Esophagus muscularis mucosa (tissue), 4 donors: Measurements from ENCODE around the gene KRTAP5-2.

Experiments
- CTCF ChIP-seq, 3 experiments: fragments of 200-600 bp in 2 of 3; fragments of 450-650 bp in 1 of 3; sonication (generic) in 2 of 3; IDR thresholded peaks; one replicate each; pipeline ENCODE4 v1.5.1; 2017 to 2019; ENCODE audit warnings: antibody characterized with exemption in 3 of 3, mild to moderate bottlenecking in 2 of 3, moderate library complexity in 1 of 3
- EP300 ChIP-seq: sonication (generic); formaldehyde crosslinking; IDR thresholded peaks from one replicate; pipeline ENCODE4 v1.6.1; 2017; ENCODE audit warnings: antibody characterized with exemption
- POLR2A ChIP-seq: fragments of 450-650 bp; IDR thresholded peaks from one replicate; pipeline ENCODE4 v1.6.1; 2017; ENCODE audit warnings: antibody characterized with exemption, moderate library complexity, mild to moderate bottlenecking, low read depth

DNA sequence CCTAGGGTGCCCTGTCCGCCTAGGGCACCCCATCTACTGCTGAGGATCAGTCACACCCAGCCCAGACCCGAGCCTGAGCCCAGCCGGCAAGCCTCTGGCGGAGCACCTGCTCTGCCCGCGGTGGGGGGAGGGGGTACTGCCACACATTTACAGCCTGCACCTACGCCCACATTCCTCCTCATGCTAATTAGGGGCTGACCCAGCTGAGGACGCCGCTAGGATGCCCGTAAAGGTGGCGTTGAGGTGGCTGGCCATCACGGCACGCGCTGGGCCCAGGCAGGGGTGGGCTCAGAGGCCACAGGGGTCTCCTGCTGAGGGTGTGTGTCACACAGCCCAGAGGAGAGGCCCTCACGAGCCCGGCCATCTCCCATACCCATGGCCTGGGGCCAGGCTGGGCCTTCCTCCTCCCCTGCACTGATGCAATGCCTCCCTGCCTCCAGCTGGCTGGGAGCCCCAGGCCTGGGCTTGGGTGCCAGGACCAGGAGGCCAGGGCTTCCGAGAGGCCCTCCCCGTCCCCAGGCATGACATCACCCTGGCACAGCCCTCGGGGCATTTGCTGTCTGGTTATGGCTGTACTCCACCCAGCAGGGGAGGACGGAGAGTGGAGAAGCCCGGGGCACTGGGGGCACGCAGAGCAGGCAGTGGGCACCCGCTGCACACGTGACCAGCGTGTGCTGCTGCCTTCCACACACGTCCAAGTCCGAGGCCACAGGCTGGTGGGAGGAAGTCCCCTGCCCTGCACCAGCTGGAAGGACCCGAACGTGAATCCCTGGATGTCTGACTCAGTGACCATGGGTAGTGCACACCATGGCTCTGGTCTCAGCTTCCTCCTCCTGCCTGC lies 38.8 kb downstream of the KRTAP5-2 start:
- TF ChIP-seq CTCF (IDR thresholded peaks at IDR 0.05) (no peak), POLR2A (peak; percentile 3), EP300 (peak; percentile 39)
